ENCODE results near the gene ACADS.
"Not testable (repeated sequence)": the region's sequence is repeated elsewhere in the genome, so short reads cannot be mapped to it uniquely, and the experiment has no call there.

ACADS gene

DNA sequence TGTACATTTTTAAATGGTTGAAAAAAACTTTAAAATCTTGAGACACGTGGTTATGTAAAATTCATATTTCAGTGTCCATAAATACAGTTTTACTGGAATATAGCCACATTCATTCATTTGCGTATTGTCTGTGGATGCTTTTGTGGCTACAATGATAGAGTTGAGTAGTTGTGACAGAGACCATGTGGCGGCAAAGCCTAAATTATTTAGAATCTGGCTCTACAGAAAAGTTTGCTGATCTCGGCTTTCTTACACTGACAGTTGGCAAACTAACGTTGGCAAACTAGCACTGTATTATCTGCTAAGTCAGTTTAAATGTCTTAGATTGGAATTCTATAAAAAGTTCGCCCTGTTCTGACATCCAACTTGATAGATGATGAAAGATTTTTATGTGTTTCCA, 13.0 kb upstream of the ACADS start:
- no peak for DNase-seq (ENCODE audit: low spot score in 2 of 2)
- H3K27ac Mint-ChIP-seq = peak overlapping the region; percentile 32
- no peak overlapping the region for H3K4me3 Mint-ChIP-seq
- peaks cover 39% of the 10 kb centered on the region for H3K4me1 Mint-ChIP-seq
- peaks cover 41% of the 10 kb centered on the region for H3K36me3 Mint-ChIP-seq
- no peaks in the 10 kb centered on the region for H3K9me3 Mint-ChIP-seq
- ATAC-seq = no peak

DNA sequence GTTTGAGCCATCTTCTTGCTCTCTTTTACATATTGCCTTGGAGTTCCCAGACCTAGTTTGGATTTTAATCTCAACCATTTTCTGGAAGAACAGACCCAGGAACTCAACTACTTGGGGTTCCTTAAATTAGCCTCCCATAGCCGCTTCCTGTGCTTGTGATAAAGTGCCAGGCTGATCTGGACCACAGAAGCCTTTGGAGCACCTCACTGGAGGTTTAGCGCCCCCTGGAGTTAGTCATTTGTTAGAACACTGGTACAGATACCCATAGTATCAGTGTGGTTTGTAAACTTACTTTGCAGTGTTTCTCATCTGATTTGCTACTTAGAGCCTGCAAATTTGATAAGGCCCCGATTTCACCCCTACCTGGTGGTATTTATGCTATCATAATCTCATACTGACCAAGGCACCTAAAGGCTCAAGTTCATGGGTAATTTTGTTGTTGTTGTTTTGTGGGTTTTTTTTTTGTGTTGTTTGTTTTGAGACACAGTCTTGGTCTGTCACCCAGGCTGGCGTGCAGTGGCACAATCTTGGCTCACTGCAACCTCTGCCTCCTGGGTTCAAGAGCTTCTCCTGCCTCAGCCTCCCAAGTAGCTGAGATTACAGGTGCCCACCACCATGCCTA, 11.7 kb upstream of the ACADS start:
- no peaks in the 10 kb centered on the region for H3K9me3 Mint-ChIP-seq
- H3K36me3 Mint-ChIP-seq = peaks cover 55% of the 10 kb centered on the region
- DNase-seq (ENCODE audit: low spot score in 2 of 2) (peak; percentile 66 to 84), ATAC-seq (peak; percentile 74)
- H3K4me3 Mint-ChIP-seq = no peak overlapping the region
- H3K4me1 Mint-ChIP-seq = peaks cover 44% of the 10 kb centered on the region
- H3K27ac Mint-ChIP-seq = peak overlapping the region; percentile 69

DNA sequence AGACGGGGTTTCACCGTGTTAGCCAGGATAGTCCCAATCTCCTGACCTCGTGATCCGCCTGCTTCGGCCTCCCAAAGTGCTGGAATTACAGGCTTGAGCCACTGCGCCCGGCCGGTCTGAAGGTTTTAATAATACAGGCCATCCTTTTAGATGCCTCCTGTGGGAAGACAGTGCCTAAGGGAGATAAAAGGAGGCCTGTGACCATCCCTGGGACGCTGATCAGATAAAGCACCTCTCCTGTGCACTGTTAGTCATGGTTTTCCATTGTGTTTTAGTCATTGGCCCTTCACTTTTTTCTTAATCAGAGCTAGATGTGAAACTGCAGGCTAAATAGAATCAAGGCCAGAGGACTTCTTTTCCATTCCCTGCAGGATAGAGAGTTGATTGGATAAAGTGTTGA, 7.6 kb upstream of the ACADS start:
- no peak overlapping the region for H3K4me3 Mint-ChIP-seq
- DNase-seq (ENCODE audit: low spot score in 2 of 2) (no peak), ATAC-seq (no peak)
- peaks cover 20% of the 10 kb centered on the region for H3K4me1 Mint-ChIP-seq
- peaks cover 92% of the 10 kb centered on the region for H3K36me3 Mint-ChIP-seq
- no peaks in the 10 kb centered on the region for H3K9me3 Mint-ChIP-seq
- no peak overlapping the region for H3K27ac Mint-ChIP-seq

GRCh38 chr12:120719072-120719471, 6.6 kb upstream of the ACADS start:
- Mint-ChIP-seq H3K27ac (peak overlapping the region; percentile 34), H3K4me3 (no peak overlapping the region), H3K4me1 (peaks cover 13% of the 10 kb centered on the region), H3K9me3 (no peaks in the 10 kb centered on the region), H3K36me3 (peaks cover 96% of the 10 kb centered on the region)
- ATAC-seq (no peak), DNase-seq (ENCODE audit: low spot score in 2 of 2) (no peak)

- Mint-ChIP-seq H3K9me3 (no peaks in the 10 kb centered on the region), H3K27ac (no peak overlapping the region), H3K4me3 (no peak overlapping the region), H3K36me3 (peaks cover 95% of the 10 kb centered on the region), H3K4me1 (peaks cover 15% of the 10 kb centered on the region)
- ATAC-seq = no peak
- no peak for DNase-seq (ENCODE audit: low spot score in 2 of 2)
Observed at GRCh38 chr12:120719496-120720233, 6.0 kb upstream of the ACADS start.

GRCh38 chr12:120720234-120720986, 5.2 kb upstream of the ACADS start:
- Mint-ChIP-seq H3K27ac (no peak overlapping the region), H3K4me1 (peaks cover 22% of the 10 kb centered on the region), H3K9me3 (no peaks in the 10 kb centered on the region), H3K4me3 (no peak overlapping the region), H3K36me3 (peaks cover 90% of the 10 kb centered on the region)
- ATAC-seq (no peak), DNase-seq (ENCODE audit: low spot score in 2 of 2) (no peak)

DNA sequence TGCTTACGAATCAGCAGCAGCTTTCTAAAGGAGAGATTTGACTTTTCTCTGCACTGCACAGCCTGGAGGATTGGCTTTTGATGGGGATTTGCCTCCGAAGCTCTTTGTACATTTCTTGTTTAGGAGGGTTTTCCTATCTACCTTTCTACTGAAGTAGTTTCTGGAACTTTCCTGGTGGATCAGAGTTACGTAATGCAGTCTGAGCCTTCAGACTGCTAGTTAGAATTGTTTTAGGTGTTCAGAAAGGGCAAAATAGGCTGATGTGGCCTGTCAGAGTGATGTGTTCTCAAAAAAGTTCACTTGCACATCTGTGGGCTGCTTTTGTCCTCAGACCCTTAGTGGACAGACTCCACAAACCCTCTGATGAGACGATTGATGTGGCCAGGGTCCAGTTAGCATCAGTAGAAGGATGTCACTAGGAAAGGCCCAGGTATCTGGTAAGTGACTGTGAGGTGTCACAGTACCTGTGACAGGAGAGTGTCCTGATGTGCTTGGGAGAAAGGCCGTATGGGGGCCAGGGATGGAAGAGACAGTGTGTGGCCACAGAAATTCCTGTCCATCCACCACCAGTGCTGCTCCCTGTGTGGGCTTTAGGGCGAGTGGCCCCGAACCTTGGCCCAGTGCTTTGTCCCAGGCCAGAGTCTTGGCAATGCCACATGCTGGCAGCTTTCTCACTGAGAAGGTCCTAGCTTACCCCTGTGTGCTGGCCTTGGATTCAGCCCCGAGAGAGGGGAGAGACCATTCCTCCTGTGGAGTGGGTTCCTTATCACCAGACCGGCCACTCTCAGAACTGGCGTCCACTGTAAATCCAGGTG, 4.4 kb upstream of the ACADS start:
- ATAC-seq (no peak), DNase-seq (ENCODE audit: low spot score in 2 of 2) (no peak)
- peaks cover 82% of the 10 kb centered on the region for H3K36me3 Mint-ChIP-seq

DNA sequence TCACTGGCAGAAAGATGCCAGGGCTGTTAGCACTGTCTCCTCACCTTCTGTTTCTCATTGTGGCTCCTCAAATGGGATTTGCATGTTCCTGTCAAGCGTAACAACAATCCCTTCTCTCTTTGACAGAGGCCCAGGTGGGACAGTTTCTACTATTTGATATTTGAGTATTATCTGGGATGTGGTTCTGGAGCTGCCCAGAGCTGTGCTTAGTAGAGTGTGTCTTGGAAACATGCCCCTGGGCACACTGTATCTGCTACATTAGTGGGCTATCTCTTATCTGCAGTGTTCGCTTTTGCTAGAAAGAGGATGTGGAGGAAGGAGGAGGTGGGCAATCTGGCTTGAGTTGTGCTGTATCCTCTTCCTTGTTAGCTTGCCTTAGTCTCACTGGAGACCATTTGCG, 3.8 kb upstream of the ACADS start:
- peaks cover 75% of the 10 kb centered on the region for H3K36me3 Mint-ChIP-seq
- H3K4me1 Mint-ChIP-seq = peaks cover 26% of the 10 kb centered on the region
- no peak for DNase-seq (ENCODE audit: low spot score in 2 of 2)
- H3K4me3 Mint-ChIP-seq = no peak overlapping the region
- no peak overlapping the region for H3K27ac Mint-ChIP-seq
- no peak for ATAC-seq
- H3K9me3 Mint-ChIP-seq = no peaks in the 10 kb centered on the region

More for the DNA sequence above, 4.4 kb upstream of the ACADS start:
- H3K9me3 Mint-ChIP-seq = no peaks in the 10 kb centered on the region
- H3K4me1 Mint-ChIP-seq = peaks cover 27% of the 10 kb centered on the region
- H3K4me3 Mint-ChIP-seq = no peak overlapping the region
- H3K27ac Mint-ChIP-seq = no peak overlapping the region

- H3K4me3 Mint-ChIP-seq = no peak overlapping the region
- ATAC-seq (no peak), DNase-seq (ENCODE audit: low spot score in 2 of 2) (no peak)
- H3K27ac Mint-ChIP-seq = no peak overlapping the region
- no peaks in the 10 kb centered on the region for H3K9me3 Mint-ChIP-seq
- H3K36me3 Mint-ChIP-seq = peaks cover 70% of the 10 kb centered on the region
- H3K4me1 Mint-ChIP-seq = peaks cover 26% of the 10 kb centered on the region
Observed at GRCh38 chr12:120722784-120723183, 2.8 kb upstream of the ACADS start.

DNA sequence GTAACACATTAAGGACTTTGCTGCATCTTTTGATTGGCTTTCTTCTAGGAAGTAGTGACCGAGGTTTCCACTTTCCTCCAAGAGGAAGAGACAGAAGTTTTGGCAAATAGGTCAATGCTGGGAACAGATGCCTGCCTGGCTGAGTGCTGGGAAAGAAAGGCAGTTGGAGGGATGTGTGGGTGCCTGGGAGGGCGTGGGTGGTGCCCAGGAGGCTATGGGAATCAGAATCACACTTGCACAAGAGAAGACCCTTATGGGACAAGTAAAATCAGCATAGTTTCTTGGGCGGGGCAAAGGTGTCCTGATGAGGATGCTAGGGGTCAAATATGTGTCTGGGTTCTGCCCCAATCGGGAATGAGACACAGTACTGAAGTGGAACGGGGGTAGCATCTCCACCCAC, 906 bp upstream of the ACADS start:
- Mint-ChIP-seq H3K27ac (no peak overlapping the region), H3K4me3 (peak overlapping the region; percentile 82), H3K9me3 (no peaks in the 10 kb centered on the region), H3K36me3 (peaks cover 70% of the 10 kb centered on the region), H3K4me1 (peaks cover 19% of the 10 kb centered on the region)
- no peak for DNase-seq (ENCODE audit: low spot score in 2 of 2)
- ATAC-seq = no peak

- no peaks in the 10 kb centered on the region for H3K9me3 Mint-ChIP-seq
- DNase-seq (ENCODE audit: low spot score in 2 of 2) (no peak), ATAC-seq (no peak)
- H3K4me3 Mint-ChIP-seq = peak overlapping the region; percentile 82
- peaks cover 70% of the 10 kb centered on the region for H3K36me3 Mint-ChIP-seq
- H3K27ac Mint-ChIP-seq = no peak overlapping the region
- H3K4me1 Mint-ChIP-seq = peaks cover 19% of the 10 kb centered on the region
Observed at GRCh38 chr12:120725151-120725658, 421 bp upstream of the ACADS start.

DNA sequence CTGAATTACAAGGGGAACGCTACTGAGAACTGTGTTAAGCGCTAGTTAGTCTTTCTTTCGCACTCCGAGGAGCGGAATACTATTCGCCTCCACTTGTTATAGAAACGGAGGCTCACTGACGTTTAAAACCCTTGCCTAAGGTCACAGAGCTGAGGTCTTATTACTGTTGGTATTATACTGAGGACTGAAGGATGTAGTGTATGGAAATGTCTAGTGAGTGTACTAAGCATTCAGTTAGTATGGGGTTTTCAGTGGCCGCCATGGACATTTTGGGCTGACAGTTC, 826 bp downstream of the ACADS start:
- peak overlapping the region; percentile 82 for H3K4me3 Mint-ChIP-seq
- DNase-seq (ENCODE audit: low spot score in 2 of 2) = no peak
- peaks cover 19% of the 10 kb centered on the region for H3K4me1 Mint-ChIP-seq
- H3K27ac Mint-ChIP-seq = peak overlapping the region; percentile 81
- ATAC-seq = no peak
- peaks cover 70% of the 10 kb centered on the region for H3K36me3 Mint-ChIP-seq
- H3K9me3 Mint-ChIP-seq = no peaks in the 10 kb centered on the region

DNA sequence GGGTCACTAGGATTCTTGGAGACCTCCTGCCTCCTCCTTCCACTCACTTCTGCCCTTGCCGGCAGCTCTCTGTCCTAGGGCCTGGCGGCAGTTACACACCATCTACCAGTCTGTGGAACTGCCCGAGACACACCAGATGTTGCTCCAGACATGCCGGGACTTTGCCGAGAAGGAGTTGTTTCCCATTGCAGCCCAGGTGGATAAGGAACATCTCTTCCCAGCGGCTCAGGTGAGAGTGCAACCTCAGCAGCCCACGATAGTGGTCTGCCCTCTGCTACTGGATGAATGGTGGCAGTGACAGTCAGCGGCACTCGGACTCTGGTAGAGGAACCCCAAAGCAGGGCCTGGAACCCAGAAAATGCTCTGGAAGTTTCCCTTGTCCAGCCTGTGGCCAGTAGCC, 1.3 kb downstream of the ACADS start:
- Mint-ChIP-seq H3K9me3 (no peaks in the 10 kb centered on the region), H3K4me3 (peak overlapping the region; percentile 82), H3K27ac (no peak overlapping the region), H3K4me1 (peaks cover 19% of the 10 kb centered on the region), H3K36me3 (peaks cover 69% of the 10 kb centered on the region)
- DNase-seq (ENCODE audit: low spot score in 2 of 2) (no peak), ATAC-seq (no peak)

DNA sequence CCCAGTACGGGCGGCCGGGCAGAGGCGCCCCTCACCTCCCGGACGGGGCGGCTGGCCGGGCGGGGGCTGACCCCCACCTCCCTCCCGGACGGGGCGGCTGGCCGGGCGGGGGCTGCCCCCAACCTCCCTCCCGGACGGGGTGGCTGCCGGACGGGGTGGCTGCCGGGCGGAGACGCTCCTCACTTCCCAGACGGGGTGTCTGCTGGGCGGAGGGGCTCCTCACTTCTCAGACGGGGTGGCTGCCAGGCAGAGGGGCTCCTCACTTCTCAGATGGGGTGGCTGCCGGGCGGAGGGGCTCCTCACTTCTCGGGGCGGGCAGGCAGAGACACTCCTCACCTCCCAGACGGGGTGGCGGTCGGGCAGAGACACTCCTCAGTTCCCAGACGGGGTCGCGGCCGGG, 6.6 kb downstream of the ACADS start:
- not testable (repeated sequence) for H3K27ac Mint-ChIP-seq; H3K4me3 Mint-ChIP-seq; ATAC-seq; H3K4me1 Mint-ChIP-seq; H3K9me3 Mint-ChIP-seq; DNase-seq (ENCODE audit: low spot score in 2 of 2)
- peaks cover 49% of the 10 kb centered on the region for H3K36me3 Mint-ChIP-seq

GRCh38 chr12:120733574-120733973, 7.9 kb downstream of the ACADS start:
- no peak for DNase-seq (ENCODE audit: low spot score in 2 of 2)
- Mint-ChIP-seq H3K36me3 (peaks cover 37% of the 10 kb centered on the region), H3K27ac (no peak overlapping the region), H3K4me1 (peaks cover 5% of the 10 kb centered on the region), H3K4me3 (no peak overlapping the region), H3K9me3 (no peaks in the 10 kb centered on the region)
- ATAC-seq = no peak
